ENCODE results near the gene TULP3. TPM values are rescaled to one million over a fixed set of nuclear protein-coding genes. Genes with fewer than 3 reads are reported as not detected.

Gene TULP3
- total RNA-seq, 2 experiments from 2014 or later, result 5.6 to 6.0 TPM

GRCh38 chr12:2933586-2933985 lies 42.9 kb downstream of the TULP3 start:
- DNase-seq (no peak), ATAC-seq (no peak)
- Mint-ChIP-seq H3K9me3 (no peaks in the 10 kb centered on the region), H3K27ac (no peak overlapping the region), H3K36me3 (ENCODE audit: low read depth) (peaks cover 4% of the 10 kb centered on the region), H3K4me1 (ENCODE audit: low read depth) (no peaks in the 10 kb centered on the region), H3K4me3 (no peak overlapping the region), H3K27me3 (no peaks in the 10 kb centered on the region)
- no peak for TF ChIP-seq CTCF (IDR thresholded peaks at IDR 0.05)
- intact Hi-C loops (cut with micrococcal nuclease), result no loop called here
- POLR2A ChIA-PET, result no interaction called here
- CTCF ChIA-PET, result interaction anchor here (0.7 to 1.8 kb wide), 3 partner anchors 11 to 140 kb away, joined by 3 to 4 read pairs (median 3); no protein-coding TSS in a partner anchor

GRCh38 chr12:2934371-2934770 lies 43.7 kb downstream of the TULP3 start:
- H3K27ac Mint-ChIP-seq, result no peak overlapping the region
- intact Hi-C loops (cut with micrococcal nuclease), result no loop called here
- no peak for ATAC-seq

GRCh38 chr12:2936301-2936700 lies 45.6 kb downstream of the TULP3 start:
- no peak for DNase-seq
- H3K4me1 Mint-ChIP-seq (ENCODE audit: low read depth), result no peaks in the 10 kb centered on the region
- no peak for TF ChIP-seq CTCF (IDR thresholded peaks at IDR 0.05)
- ATAC-seq, result no peak
- ChIA-PET POLR2A (no interaction called here), CTCF (no interaction called here)
- H3K4me3 Mint-ChIP-seq, result no peak overlapping the region
- H3K27me3 Mint-ChIP-seq, result no peaks in the 10 kb centered on the region
- peaks cover 2% of the 10 kb centered on the region for H3K36me3 Mint-ChIP-seq (ENCODE audit: low read depth)
- intact Hi-C loops (cut with micrococcal nuclease), result no loop called here
- no peaks in the 10 kb centered on the region for H3K9me3 Mint-ChIP-seq
- H3K27ac Mint-ChIP-seq, result no peak overlapping the region

More at GRCh38 chr12:2934371-2934770, 43.7 kb downstream of the TULP3 start:
- no peak for DNase-seq
- H3K4me3 Mint-ChIP-seq, result no peak overlapping the region
- H3K4me1 Mint-ChIP-seq (ENCODE audit: low read depth), result no peaks in the 10 kb centered on the region
- no peaks in the 10 kb centered on the region for H3K27me3 Mint-ChIP-seq
- H3K36me3 Mint-ChIP-seq (ENCODE audit: low read depth), result peaks cover 4% of the 10 kb centered on the region
- CTCF ChIA-PET, result interaction anchor here (1.8 kb wide), 1 partner anchor 10 kb away, joined by 4 read pairs; no protein-coding TSS in a partner anchor
- H3K9me3 Mint-ChIP-seq, result no peaks in the 10 kb centered on the region
- POLR2A ChIA-PET, result no interaction called here
- TF ChIP-seq CTCF (IDR thresholded peaks at IDR 0.05), result no peak

- no peak for ATAC-seq
- TF ChIP-seq CTCF (IDR thresholded peaks at IDR 0.05), result no peak
Observed at GRCh38 chr12:2937500-2937899, 46.8 kb downstream of the TULP3 start.

GRCh38 chr12:2939191-2939590 lies 48.5 kb downstream of the TULP3 start:
- ATAC-seq, result no peak
- intact Hi-C loops (cut with micrococcal nuclease), result no loop called here
- H3K27me3 Mint-ChIP-seq, result no peaks in the 10 kb centered on the region
- ChIA-PET POLR2A (no interaction called here), CTCF (interaction anchor here (1.5 kb wide), 1 partner anchor 28 kb away, joined by 3 read pairs; no protein-coding TSS in a partner anchor)
- no peak overlapping the region for H3K27ac Mint-ChIP-seq
- H3K36me3 Mint-ChIP-seq (ENCODE audit: low read depth), result peaks cover under 1% of the 10 kb centered on the region
- DNase-seq, result no peak
- TF ChIP-seq CTCF (IDR thresholded peaks at IDR 0.05), result no peak
- no peaks in the 10 kb centered on the region for H3K4me1 Mint-ChIP-seq (ENCODE audit: low read depth)
- H3K9me3 Mint-ChIP-seq, result no peaks in the 10 kb centered on the region
- no peak overlapping the region for H3K4me3 Mint-ChIP-seq

More at GRCh38 chr12:2937500-2937899, 46.8 kb downstream of the TULP3 start:
- ChIA-PET CTCF (no interaction called here), POLR2A (no interaction called here)
- peaks cover 2% of the 10 kb centered on the region for H3K36me3 Mint-ChIP-seq (ENCODE audit: low read depth)
- intact Hi-C loops (cut with micrococcal nuclease), result no loop called here
- H3K27ac Mint-ChIP-seq, result no peak overlapping the region
- H3K9me3 Mint-ChIP-seq, result no peaks in the 10 kb centered on the region
- H3K4me3 Mint-ChIP-seq, result no peak overlapping the region
- DNase-seq, result no peak
- no peaks in the 10 kb centered on the region for H3K27me3 Mint-ChIP-seq
- H3K4me1 Mint-ChIP-seq (ENCODE audit: low read depth), result no peaks in the 10 kb centered on the region
